ENCODE measurements around the gene CHD5.

Gene CHD5

DNA sequence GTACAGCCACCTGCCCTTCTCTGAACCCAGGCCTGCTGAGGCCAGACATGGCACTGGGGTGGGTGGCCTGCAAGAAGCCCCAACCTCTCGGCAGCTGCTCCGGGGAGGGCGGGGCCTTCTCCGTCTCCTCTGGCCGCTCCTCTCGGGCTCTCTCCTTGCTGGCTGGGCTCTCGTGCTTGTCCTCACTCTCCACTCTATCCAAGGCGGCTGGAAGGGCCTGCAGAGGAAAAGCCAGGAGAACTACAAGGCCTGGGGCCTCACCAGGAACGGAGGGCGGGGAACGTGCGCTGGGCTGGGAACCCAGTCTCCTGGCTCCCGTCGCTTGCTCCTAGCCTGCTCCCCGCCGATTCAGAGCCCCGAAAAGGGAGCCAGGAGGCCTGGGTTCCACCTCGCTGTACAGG lies 59.1 kb downstream of the CHD5 start:
- Histone ChIP-seq H3K4me2 (ENCODE audit: low read length, poor library complexity, severe bottlenecking) (no peak overlapping the region), H3K4me1 (ENCODE audit: control insufficient read depth, insufficient read depth, low read depth, low read length) (no peaks in the 10 kb centered on the region), H3K36me3 (ENCODE audit: control insufficient read depth in 1 of 2, insufficient read depth in 2 of 2, low read depth in 1 of 2, low read length in 2 of 2) (no peaks in the 10 kb centered on the region), H2BK12ac (ENCODE audit: low read length in 2 of 2) (no peak overlapping the region), H2BK15ac (ENCODE audit: low read depth, poor library complexity, severe bottlenecking) (no peak overlapping the region), H3K79me1 (replicated peaks; ENCODE audit: low read length, poor library complexity, severe bottlenecking) (no peaks in the 10 kb centered on the region), H3K9me3 (ENCODE audit: control insufficient read depth, low read length) (no peaks in the 10 kb centered on the region), H3K14ac (ENCODE audit: low read length in 2 of 2) (no peak overlapping the region), H3K9ac (ENCODE audit: low read length) (no peak overlapping the region), H4K8ac (ENCODE audit: low read length) (no peak overlapping the region), H3K4me3 (ENCODE audit: insufficient read depth in 1 of 2, low read depth in 1 of 2, low read length in 2 of 2) (no peak overlapping the region), H3K4ac (ENCODE audit: low read depth in 1 of 2, low read length in 2 of 2) (no peak overlapping the region), H3K27me3 (ENCODE audit: control insufficient read depth in 1 of 2, insufficient read depth in 1 of 2, low read length in 2 of 2) (peaks cover 0 to 5% of the 10 kb centered on the region in 2 experiments), H2AFZ (ENCODE audit: low read depth, low read length) (no peak overlapping the region), H2BK120ac (ENCODE audit: low read depth, low read length) (no peak overlapping the region), H4K91ac (ENCODE audit: low read length) (no peak overlapping the region), H3K18ac (ENCODE audit: low read depth in 1 of 2, low read length in 2 of 2) (no peak overlapping the region), H2BK5ac (ENCODE audit: low read depth, low read length, poor library complexity, severe bottlenecking) (no peak overlapping the region), H3K27ac (ENCODE audit: low read length, poor library complexity, severe bottlenecking) (no peak overlapping the region), H3K23ac (ENCODE audit: low read length in 2 of 2) (no peak overlapping the region), H2AK5ac (ENCODE audit: low read length, severe bottlenecking) (no peak overlapping the region)
- 89% methylated on average over 18 of the region's 18 CpGs for WGBS
- DNase-seq = no peak

DNA sequence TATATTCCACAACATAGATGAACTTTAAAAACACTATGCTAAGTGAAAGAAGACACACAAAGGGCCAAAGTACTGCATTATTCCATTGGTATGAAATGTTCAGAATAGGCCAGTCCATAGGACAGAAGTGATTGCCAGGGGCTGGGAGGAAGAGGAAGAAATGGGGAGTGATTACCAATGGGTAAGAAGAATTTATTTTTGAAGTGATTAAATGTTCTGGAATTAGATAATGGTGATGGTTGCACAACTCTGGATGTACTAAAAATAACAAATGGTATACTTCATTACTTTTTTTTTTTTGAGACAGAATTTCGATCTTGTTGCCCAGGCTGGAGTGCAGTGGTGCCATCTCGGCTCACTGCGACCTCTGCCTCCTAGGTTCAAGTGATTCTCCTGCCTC lies 61.7 kb downstream of the CHD5 start:
- H3K36me3 ChIP-seq (ENCODE audit: control insufficient read depth in 1 of 2, insufficient read depth in 2 of 2, low read depth in 1 of 2, low read length in 2 of 2) = no peaks in the 10 kb centered on the region
- H2BK120ac ChIP-seq (ENCODE audit: low read depth, low read length) = no peak overlapping the region
- WGBS = 100% methylated on average over 1 of the region's 3 CpGs
- H3K9ac ChIP-seq (ENCODE audit: low read length) = no peak overlapping the region
- H2BK12ac ChIP-seq (ENCODE audit: low read length in 2 of 2) = no peak overlapping the region
- H3K18ac ChIP-seq (ENCODE audit: low read depth in 1 of 2, low read length in 2 of 2) = no peak overlapping the region
- no peak overlapping the region for H4K91ac ChIP-seq (ENCODE audit: low read length)
- H2BK15ac ChIP-seq (ENCODE audit: low read depth, poor library complexity, severe bottlenecking) = no peak overlapping the region
- H3K4me2 ChIP-seq (ENCODE audit: low read length, poor library complexity, severe bottlenecking) = no peak overlapping the region
- H4K8ac ChIP-seq (ENCODE audit: low read length) = no peak overlapping the region
- no peak overlapping the region for H3K4ac ChIP-seq (ENCODE audit: low read depth in 1 of 2, low read length in 2 of 2)
- no peaks in the 10 kb centered on the region for H3K79me1 ChIP-seq (replicated peaks; ENCODE audit: low read length, poor library complexity, severe bottlenecking)
- H3K4me3 ChIP-seq (ENCODE audit: insufficient read depth in 1 of 2, low read depth in 1 of 2, low read length in 2 of 2) = no peak overlapping the region
- DNase-seq = no peak
- no peak overlapping the region for H2AFZ ChIP-seq (ENCODE audit: low read depth, low read length)
- no peak overlapping the region for H3K27ac ChIP-seq (ENCODE audit: low read length, poor library complexity, severe bottlenecking)
- H3K4me1 ChIP-seq (ENCODE audit: control insufficient read depth, insufficient read depth, low read depth, low read length) = no peaks in the 10 kb centered on the region
- H3K23ac ChIP-seq (ENCODE audit: low read length in 2 of 2) = no peak overlapping the region
- no peaks in the 10 kb centered on the region for H3K27me3 ChIP-seq (ENCODE audit: control insufficient read depth in 1 of 2, insufficient read depth in 1 of 2, low read length in 2 of 2)
- no peak overlapping the region for H2BK5ac ChIP-seq (ENCODE audit: low read depth, low read length, poor library complexity, severe bottlenecking)
- no peak overlapping the region for H2AK5ac ChIP-seq (ENCODE audit: low read length, severe bottlenecking)
- no peaks in the 10 kb centered on the region for H3K9me3 ChIP-seq (ENCODE audit: control insufficient read depth, low read length)
- no peak overlapping the region for H3K14ac ChIP-seq (ENCODE audit: low read length in 2 of 2)

DNA sequence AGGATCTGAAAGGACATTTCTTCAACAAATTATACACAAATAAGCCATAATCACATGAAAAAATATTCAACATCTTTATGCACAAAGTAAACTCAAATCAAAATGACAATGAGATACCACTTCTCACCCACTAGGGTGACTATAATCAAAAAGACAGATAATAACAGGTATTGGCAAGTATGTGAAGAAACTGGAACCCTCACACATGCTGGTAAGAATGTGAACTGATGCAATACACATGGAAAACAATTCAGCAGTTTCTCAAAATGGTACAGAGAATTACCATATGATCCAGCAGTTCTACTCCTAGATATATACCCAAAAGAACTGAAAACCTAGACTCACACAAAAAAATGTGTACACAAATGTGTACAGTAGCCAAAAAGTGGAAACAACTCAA lies 62.5 kb downstream of the CHD5 start:
- H3K4me3 ChIP-seq (ENCODE audit: insufficient read depth in 1 of 2, low read depth in 1 of 2, low read length in 2 of 2) = no peak overlapping the region
- no peak overlapping the region for H2BK15ac ChIP-seq (ENCODE audit: low read depth, poor library complexity, severe bottlenecking)
- no peak overlapping the region for H4K8ac ChIP-seq (ENCODE audit: low read length)
- no peak for DNase-seq
- H2AK5ac ChIP-seq (ENCODE audit: low read length, severe bottlenecking) = no peak overlapping the region
- H3K4me2 ChIP-seq (ENCODE audit: low read length, poor library complexity, severe bottlenecking) = no peak overlapping the region
- H3K4me1 ChIP-seq (ENCODE audit: control insufficient read depth, insufficient read depth, low read depth, low read length) = no peaks in the 10 kb centered on the region
- H2BK12ac ChIP-seq (ENCODE audit: low read length in 2 of 2) = no peak overlapping the region
- H3K23ac ChIP-seq (ENCODE audit: low read length in 2 of 2) = no peak overlapping the region
- no peak overlapping the region for H3K9ac ChIP-seq (ENCODE audit: low read length)
- no peaks in the 10 kb centered on the region for H3K79me1 ChIP-seq (replicated peaks; ENCODE audit: low read length, poor library complexity, severe bottlenecking)
- no peak overlapping the region for H4K91ac ChIP-seq (ENCODE audit: low read length)
- no peak overlapping the region for H2AFZ ChIP-seq (ENCODE audit: low read depth, low read length)
- H3K27ac ChIP-seq (ENCODE audit: low read length, poor library complexity, severe bottlenecking) = no peak overlapping the region
- H2BK5ac ChIP-seq (ENCODE audit: low read depth, low read length, poor library complexity, severe bottlenecking) = no peak overlapping the region
- no peak overlapping the region for H3K14ac ChIP-seq (ENCODE audit: low read length in 2 of 2)
- peaks cover 0 to 6% of the 10 kb centered on the region in 2 experiments for H3K27me3 ChIP-seq (ENCODE audit: control insufficient read depth in 1 of 2, insufficient read depth in 1 of 2, low read length in 2 of 2)
- H2BK120ac ChIP-seq (ENCODE audit: low read depth, low read length) = no peak overlapping the region
- H3K9me3 ChIP-seq (ENCODE audit: control insufficient read depth, low read length) = no peaks in the 10 kb centered on the region
- H3K4ac ChIP-seq (ENCODE audit: low read depth in 1 of 2, low read length in 2 of 2) = no peak overlapping the region
- no peak overlapping the region for H3K18ac ChIP-seq (ENCODE audit: low read depth in 1 of 2, low read length in 2 of 2)
- H3K36me3 ChIP-seq (ENCODE audit: control insufficient read depth in 1 of 2, insufficient read depth in 2 of 2, low read depth in 1 of 2, low read length in 2 of 2) = no peaks in the 10 kb centered on the region

DNA sequence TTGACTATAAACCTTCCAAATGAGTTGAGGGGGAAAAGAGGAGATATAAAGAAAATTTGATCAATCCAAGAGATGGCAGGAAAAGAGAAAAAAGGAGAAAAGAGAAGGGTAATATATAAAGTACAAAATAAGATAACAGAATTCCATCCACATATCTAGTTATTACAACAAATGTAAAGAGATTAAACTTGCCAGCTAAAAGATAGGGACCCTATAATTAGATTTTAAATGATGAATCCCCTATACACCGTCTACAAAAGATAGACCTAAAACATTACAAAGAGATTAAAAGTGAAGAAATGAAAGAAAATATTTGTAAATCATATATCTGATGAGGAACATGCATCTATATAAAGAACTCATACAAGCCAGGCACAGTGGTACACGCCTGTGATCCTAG lies 63.1 kb downstream of the CHD5 start:
- Histone ChIP-seq H3K18ac (ENCODE audit: low read depth in 1 of 2, low read length in 2 of 2) (no peak overlapping the region), H3K4ac (ENCODE audit: low read depth in 1 of 2, low read length in 2 of 2) (no peak overlapping the region), H2AFZ (ENCODE audit: low read depth, low read length) (no peak overlapping the region), H3K9ac (ENCODE audit: low read length) (no peak overlapping the region), H3K27ac (ENCODE audit: low read length, poor library complexity, severe bottlenecking) (no peak overlapping the region), H3K14ac (ENCODE audit: low read length in 2 of 2) (no peak overlapping the region), H2BK5ac (ENCODE audit: low read depth, low read length, poor library complexity, severe bottlenecking) (no peak overlapping the region), H2BK120ac (ENCODE audit: low read depth, low read length) (no peak overlapping the region), H3K4me2 (ENCODE audit: low read length, poor library complexity, severe bottlenecking) (no peak overlapping the region), H3K4me1 (ENCODE audit: control insufficient read depth, insufficient read depth, low read depth, low read length) (no peaks in the 10 kb centered on the region), H3K4me3 (ENCODE audit: insufficient read depth in 1 of 2, low read depth in 1 of 2, low read length in 2 of 2) (peak overlapping the region in 1 of 2 experiments; percentile 2), H3K9me3 (ENCODE audit: control insufficient read depth, low read length) (no peaks in the 10 kb centered on the region), H3K27me3 (ENCODE audit: control insufficient read depth in 1 of 2, insufficient read depth in 1 of 2, low read length in 2 of 2) (peaks cover 0 to 11% of the 10 kb centered on the region in 2 experiments), H2AK5ac (ENCODE audit: low read length, severe bottlenecking) (no peak overlapping the region), H4K91ac (ENCODE audit: low read length) (no peak overlapping the region), H2BK15ac (ENCODE audit: low read depth, poor library complexity, severe bottlenecking) (no peak overlapping the region), H3K23ac (ENCODE audit: low read length in 2 of 2) (no peak overlapping the region), H2BK12ac (ENCODE audit: low read length in 2 of 2) (no peak overlapping the region), H3K79me1 (replicated peaks; ENCODE audit: low read length, poor library complexity, severe bottlenecking) (no peaks in the 10 kb centered on the region), H4K8ac (ENCODE audit: low read length) (no peak overlapping the region), H3K36me3 (ENCODE audit: control insufficient read depth in 1 of 2, insufficient read depth in 2 of 2, low read depth in 1 of 2, low read length in 2 of 2) (no peaks in the 10 kb centered on the region)
- DNase-seq = no peak
- WGBS = 80% methylated on average over 1 of the region's 2 CpGs
